ENCODE data around the gene RRAGD.
"Not testable (repeated sequence)": the region's sequence is repeated elsewhere in the genome, so short reads cannot be mapped to it uniquely, and the experiment has no call there.

The RRAGD gene

DNA sequence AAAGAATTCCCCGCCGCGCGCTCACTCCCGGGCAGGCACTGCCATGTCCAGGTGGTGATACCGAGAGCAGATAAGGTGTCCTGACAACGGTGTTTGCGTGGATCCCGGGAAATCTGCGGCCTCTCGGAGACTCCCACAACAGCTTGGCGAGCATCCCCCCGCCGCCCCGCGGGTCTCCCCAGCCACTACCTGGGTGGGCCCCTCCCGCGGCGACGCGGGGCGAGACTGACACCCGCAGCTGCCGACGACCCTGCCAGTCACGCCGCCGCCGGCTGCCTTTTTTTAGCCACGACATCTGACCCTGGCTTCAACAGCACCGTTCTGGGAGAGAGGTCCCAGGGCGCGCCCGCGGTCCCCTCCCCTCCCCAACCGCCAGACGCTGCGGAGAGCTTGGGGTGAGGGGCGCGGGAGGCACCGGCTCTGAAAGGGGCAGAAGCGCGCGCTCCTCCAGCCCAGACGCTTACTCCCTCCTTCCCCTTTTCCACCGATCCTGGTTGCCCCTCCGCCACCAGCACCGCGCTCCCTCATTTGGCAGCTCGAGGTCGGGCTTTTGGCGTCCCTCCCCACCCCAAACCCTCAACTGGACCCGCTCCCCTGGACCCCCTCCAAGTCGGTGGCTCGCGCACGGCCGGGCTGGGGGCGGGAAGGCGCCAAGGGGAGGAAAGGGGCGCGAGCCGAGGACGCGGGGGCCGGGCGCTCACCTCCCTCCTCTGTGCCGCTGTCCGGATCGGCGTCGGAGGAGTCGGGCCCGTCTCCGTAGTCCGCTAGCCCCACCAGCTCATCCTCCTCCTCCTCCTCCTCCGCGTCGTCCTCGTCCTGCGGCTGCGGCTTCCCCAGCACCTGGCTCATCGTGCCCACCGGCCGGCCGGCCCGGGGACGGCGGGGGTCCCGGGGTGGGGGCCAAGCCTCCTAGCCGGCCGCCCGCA lies 665 bp downstream of the RRAGD start:
- peak; percentile 67 for DNase-seq

DNA sequence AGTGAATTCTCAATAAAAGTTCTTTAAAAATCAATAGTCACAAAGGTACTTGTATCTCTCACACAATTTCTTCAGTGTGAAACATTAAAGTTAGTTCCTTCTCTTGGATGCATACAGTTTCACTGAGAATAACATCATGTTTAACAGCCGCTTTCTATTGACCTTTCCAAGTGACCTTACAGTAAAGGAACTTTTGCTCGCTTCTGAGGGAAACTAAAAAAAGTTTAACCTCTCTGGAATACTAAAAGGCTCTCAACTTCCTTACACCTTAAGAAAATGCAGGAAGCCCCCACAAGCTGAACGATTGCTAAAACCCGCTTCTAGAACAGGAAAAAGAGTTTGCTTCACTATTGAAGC lies 1.3 kb downstream of the RRAGD start:
- DNase-seq: no peak

GRCh38 chr6:89410231-89410761 lies 1.8 kb downstream of the RRAGD start:
- DNase-seq: no peak

DNA sequence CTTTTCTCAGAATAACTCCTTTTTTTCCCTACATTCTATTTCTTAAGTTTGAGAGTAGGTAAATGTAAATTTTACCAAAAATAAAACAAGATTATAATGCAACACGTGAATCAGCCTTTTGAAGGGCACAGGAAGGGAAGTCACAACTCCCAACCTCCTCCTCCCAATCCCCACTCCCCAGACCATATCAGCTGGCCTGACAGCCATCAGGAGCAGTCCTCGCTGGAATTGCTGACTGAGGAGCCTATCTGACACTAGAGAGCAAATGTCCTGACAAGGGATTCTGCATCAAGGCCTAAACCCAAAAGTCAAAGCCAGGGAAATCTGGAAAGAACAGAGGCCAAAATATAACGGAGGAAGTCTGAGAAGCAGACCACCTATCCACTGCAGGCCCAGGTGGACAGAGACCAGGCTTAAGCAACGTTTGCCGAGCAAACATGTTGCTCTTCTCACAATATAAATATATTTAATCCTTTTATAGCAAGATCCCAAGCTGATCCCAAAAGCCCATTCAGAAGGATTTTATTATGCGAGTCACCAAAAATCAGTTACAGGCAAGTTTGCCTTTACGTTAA lies 2.5 kb downstream of the RRAGD start:
- DNase-seq: no peak

DNA sequence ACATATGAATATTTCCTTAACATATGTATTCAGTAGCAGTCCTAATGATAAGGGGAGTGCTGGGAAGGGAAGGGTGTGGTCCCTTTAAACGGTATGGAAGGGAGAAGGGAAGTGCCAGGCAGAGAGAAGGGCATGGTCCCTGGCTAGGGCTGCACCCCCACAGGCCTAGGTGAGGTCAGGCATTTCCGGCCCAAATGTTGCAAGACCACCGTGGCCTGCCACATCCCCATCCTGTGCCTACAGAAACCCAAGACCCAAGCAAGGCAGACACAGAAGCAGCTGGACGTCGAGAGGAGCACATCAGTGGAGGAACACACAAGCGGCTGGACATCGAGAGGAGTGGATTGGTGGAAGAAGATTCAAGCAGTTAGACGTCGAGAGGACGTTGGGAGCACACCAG lies 5.9 kb downstream of the RRAGD start:
- no peak for DNase-seq

DNA sequence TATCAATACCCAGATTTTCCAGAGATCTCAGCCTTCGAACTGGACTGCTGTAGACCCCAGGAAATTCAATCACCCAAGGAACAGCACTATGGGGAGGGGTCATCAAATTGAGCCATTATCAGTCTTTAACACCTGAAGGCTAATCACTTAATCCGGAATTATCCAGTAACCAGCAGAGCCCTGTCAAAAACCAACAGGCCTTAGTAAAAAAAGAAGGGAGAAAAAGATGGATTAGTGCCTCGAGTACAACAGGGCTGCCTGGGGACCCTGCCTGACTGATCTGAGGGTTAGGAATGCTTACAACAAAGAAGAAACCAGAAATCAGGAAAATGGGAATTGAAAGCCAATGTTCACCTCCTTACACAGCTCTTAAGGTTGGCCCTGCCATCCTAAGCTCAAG lies 7.6 kb downstream of the RRAGD start:
- no peak for DNase-seq

GRCh38 chr6:89402776-89403175 lies 9.3 kb downstream of the RRAGD start:
- DNase-seq: no peak

GRCh38 chr6:89400912-89401399 lies 11.1 kb downstream of the RRAGD start:
- DNase-seq: no peak

DNA sequence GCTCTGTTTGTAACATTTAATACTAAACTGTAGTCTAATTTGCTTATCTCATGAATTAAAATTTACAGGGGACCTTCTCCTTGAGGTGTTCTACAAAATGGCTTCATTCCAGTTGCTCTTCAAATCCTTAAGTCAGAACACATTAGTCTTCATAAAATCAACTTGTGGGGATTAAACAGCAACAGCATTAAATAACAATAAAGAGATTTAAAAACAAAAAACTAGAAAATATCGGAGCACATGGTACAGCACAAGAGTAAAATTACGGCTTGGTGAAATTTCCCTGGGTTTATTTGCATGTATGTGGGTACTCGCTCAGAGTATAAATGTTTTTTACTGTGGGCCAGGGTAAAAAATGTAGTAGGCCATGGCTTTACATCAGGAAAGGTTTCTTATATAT lies 12.0 kb downstream of the RRAGD start:
- no peak for DNase-seq

DNA sequence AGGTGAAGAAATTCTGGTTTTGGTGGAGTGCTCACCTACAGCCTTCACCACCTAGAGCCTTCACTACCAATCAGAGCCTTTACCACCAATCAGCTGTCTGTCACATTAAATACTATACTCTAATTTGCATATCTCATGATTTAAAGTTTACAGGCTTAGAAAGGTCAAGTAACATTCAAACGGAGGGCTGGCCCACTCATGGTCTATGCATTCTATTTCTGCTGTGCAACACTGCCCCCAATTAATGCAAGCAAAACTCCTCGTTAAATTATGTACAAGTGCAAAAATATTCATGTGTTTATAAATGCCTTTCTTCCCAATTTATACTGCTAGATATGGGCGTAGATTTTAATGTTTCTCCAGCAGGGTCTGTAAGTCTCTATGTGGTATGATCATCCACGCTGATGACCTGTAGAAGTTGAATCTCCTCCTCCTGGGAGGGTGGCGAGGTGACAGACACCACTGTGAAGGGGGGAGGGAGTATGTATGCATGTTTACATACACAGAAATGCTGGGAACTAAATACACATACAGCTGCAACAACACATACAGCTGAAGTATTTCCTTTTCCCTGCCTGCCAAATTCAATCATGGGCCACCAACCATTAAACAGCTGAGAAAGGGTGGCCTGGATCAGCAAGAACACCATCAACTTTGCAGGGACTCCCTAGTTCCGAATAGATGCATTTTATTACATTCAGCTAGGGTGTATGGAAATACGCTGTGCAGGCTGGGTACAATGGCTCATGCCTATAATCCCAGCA lies 13.1 kb downstream of the RRAGD start:
- DNase-seq: no peak

DNA sequence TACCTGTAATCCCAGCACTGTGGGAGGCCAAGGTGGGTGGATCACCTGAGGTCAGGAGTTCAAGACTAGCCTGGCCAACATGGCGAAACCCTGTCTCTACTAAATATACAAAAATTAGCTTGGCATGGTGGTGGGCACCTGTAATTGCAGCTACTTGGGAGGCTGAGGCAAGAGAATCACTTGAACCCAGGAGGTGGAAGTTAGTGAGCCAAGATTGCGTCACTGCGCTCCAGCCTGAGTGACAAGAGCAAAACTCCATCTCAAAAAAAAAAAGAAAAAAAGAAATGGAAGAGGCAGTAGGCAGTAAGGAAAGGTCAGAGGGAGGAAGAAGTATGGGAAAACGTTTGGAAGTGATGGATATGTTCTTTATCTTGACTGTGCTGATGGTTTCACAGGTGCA lies 14.2 kb downstream of the RRAGD start:
- not testable (repeated sequence) for DNase-seq

- no peak for DNase-seq
Observed at GRCh38 chr6:89393659-89394058, 18.4 kb downstream of the RRAGD start.

- DNase-seq: no peak
Observed at GRCh38 chr6:89392823-89393222, 19.2 kb downstream of the RRAGD start.

DNA sequence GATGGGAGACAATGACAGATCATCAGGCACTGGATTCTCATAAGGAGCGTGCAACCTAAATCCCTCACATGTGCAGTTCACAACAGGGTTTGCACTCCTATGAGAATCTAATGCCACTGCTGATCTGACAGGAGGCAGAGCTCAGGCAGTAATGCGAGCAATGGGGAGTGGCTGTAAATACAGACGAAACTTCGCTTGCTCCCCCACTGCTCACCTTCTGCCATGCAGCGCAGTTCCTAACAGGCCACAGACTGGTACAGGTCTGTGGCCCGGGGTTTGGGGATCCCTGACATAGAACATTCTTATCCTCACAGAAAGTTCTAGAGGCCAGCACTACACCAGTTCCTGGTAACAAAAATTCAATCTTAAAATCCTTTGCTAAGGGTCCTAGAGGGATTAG lies 23.2 kb downstream of the RRAGD start:
- DNase-seq: no peak

GRCh38 chr6:89387516-89388201 lies 24.4 kb downstream of the RRAGD start:
- DNase-seq: no peak

DNA sequence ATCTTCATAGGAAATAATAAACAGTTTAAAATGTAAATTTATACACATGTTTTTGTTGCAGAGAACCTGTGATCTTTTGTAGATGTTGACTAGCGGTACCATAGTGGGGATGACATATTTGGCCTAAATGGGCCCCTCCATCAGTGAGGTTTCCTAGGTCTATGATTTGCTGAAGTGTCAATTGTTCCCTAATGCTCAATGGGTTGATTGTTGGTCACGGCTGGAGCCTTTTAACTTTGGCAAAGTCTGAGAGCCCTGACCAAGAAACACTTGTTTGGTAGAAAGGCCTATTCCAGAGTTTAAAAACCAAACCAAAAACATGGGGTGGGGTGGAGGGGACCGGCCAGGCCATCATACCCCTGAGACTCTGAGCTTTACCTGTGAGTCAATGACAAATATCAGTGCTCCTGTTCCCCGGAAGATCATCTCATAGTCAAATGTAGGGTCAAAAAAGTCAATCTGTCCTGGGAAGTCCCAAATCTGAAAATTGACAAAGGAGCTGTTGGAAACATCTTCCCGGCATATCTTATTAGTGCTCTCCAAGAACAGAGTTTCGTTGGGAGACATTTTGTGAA lies 25.1 kb downstream of the RRAGD start:
- no peak for DNase-seq

GRCh38 chr6:89385846-89386245 lies 26.2 kb downstream of the RRAGD start:
- DNase-seq: no peak

- DNase-seq: no peak
Observed at GRCh38 chr6:89385156-89385667, 26.9 kb downstream of the RRAGD start.

GRCh38 chr6:89381031-89381430 lies 31.0 kb downstream of the RRAGD start:
- DNase-seq: no peak

- DNase-seq: no peak
Observed at GRCh38 chr6:89379281-89379680, 32.8 kb downstream of the RRAGD start.

DNA sequence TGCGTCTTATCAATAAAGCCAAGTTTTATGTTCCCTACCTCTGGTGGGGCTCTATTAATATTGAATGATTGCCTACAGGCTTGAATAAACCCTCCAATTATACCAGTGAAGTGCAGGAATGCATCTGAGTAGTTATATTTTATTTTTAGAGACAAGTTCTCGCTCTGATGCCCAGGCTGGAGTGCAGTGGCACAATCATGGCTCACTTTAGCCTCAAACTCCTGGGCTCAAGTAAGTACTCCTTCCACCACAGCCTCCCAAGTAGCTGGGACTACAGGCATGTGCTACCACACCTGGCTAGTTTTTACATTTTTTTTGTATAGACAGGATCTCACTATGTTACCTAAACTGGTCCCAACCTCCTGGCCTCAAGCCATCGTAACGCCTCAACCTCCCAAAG lies 33.4 kb downstream of the RRAGD start:
- no peak for DNase-seq

Data from activated effector memory CD4-positive, alpha-beta T cell treated with anti-CD3 and anti-CD28 coated beads, Interleukin-2, amount 50 U/mL, for 16 hours (primary cell).